ENCODE data around the gene B4GALT3. TPM values are rescaled to one million over a fixed set of nuclear protein-coding genes. Genes with fewer than 3 reads are reported as not detected.

Gene B4GALT3
- total and polyA plus RNA-seq, 9 of the 15 experiments (the other 6 are each of a cell fraction or from before 2014, with no cell fraction given): 31.2 to 103 (median 46.1) TPM

- Histone ChIP-seq H3K4me1 (replicated peaks in 1 of 2; ENCODE audit: control insufficient read depth in 2 of 2, insufficient read depth in 2 of 2, low read length in 2 of 2) (peaks cover 13 to 37% of the 10 kb centered on the region in 2 experiments; a peak in 4 of 5 replicates), H3K79me2 (ENCODE audit: control insufficient read depth, insufficient read depth, low read length) (peaks cover 32% of the 10 kb centered on the region), H3K9me3 (replicated peaks; ENCODE audit: control insufficient read depth, insufficient read depth, low read depth, low read length) (no peaks in the 10 kb centered on the region), H3K4me2 (ENCODE audit: insufficient read depth, low read length) (no peak overlapping the region), H3K27me3 (ENCODE audit: control insufficient read depth in 2 of 2, insufficient read depth in 2 of 2, low read length in 2 of 2) (no peaks in the 10 kb centered on the region), H2AFZ (ENCODE audit: low read depth, low read length) (no peak overlapping the region), H3K4me3 (no peak overlapping the region), H3K9me1 (ENCODE audit: control insufficient read depth, insufficient read depth, low read length) (no peaks in the 10 kb centered on the region), H3K36me3 (ENCODE audit: control insufficient read depth, insufficient read depth, low read length) (peaks cover 80% of the 10 kb centered on the region), H3K27ac (ENCODE audit: extremely low read depth, low read depth, low read length) (no peak overlapping the region), H4K20me1 (replicated peaks; ENCODE audit: control insufficient read depth, insufficient read depth, low read length) (no peaks in the 10 kb centered on the region), H3K9ac (ENCODE audit: insufficient read depth in 1 of 2, low read depth in 2 of 2, low read length in 2 of 2) (no peak overlapping the region; a peak in 1 of 4 replicates)
- ChIA-PET POLR2A (interaction anchor here (0.7 to 1.1 kb wide), 2 partner anchors 38 to 53 kb away, joined by 3 to 4 read pairs; partner anchors contain the start of gene TOMM40L), CTCF (ENCODE audit: low intra/inter-chr PET ratio) (no interaction called here)
- FAIRE-seq (no peak), ATAC-seq (no peak), DNase-seq (ENCODE audit: extremely low read depth in 1 of 4, low spot score in 3 of 4) (no peak)
- WGBS (ENCODE audit: insufficient coverage, low coverage, missing lambda C conversion rate): 79% methylated on average over 3 of the region's 4 CpGs
- in situ Hi-C loops (cut with MboI) (no loop called here), intact Hi-C loops (cut with micrococcal nuclease) (loop anchor here (10.0 kb wide), 1 partner anchor 338 kb away; no protein-coding TSS in a partner anchor)
- TF ChIP-seq ZNF778 (CRISPR knock-in tag; IDR thresholded peaks at IDR 0.05) (no peak), ZKSCAN8 (CRISPR knock-in tag; IDR thresholded peaks at IDR 0.05) (no peak), NFIC (IDR thresholded peaks at IDR 0.05) (peak; percentile 98), SMAD1 (IDR thresholded peaks at IDR 0.05; ENCODE audit: low read depth, low read length, partially characterized antibody) (peak; percentile 57), NFIX (CRISPR knock-in tag; IDR thresholded peaks at IDR 0.05; ENCODE audit: low read depth) (peak; percentile 79)
- BruUV-seq (replicated peaks): no TSS peak
Measured at GRCh38 chr1:161172776-161173376, 4.4 kb downstream of the B4GALT3 start.

- no peak overlapping the region for H3K9ac ChIP-seq (ENCODE audit: insufficient read depth in 1 of 2, low read depth in 2 of 2, low read length in 2 of 2)
- no peak overlapping the region for H3K4me3 ChIP-seq
- 100% methylated on average over 1 of the region's 1 CpG for WGBS (ENCODE audit: insufficient coverage, low coverage, missing lambda C conversion rate)
- H3K79me2 ChIP-seq (ENCODE audit: control insufficient read depth, insufficient read depth, low read length): peaks cover 37% of the 10 kb centered on the region
- H3K36me3 ChIP-seq (ENCODE audit: control insufficient read depth, insufficient read depth, low read length): peaks cover 83% of the 10 kb centered on the region
- in situ Hi-C loops (cut with MboI) (no loop called here), intact Hi-C loops (cut with micrococcal nuclease) (loop anchor here (10.0 kb wide), 1 partner anchor 338 kb away; no protein-coding TSS in a partner anchor)
- FAIRE-seq (no peak), ATAC-seq (no peak), DNase-seq (ENCODE audit: extremely low read depth in 1 of 4, low spot score in 3 of 4) (no peak)
- H3K4me1 ChIP-seq (replicated peaks in 1 of 2; ENCODE audit: control insufficient read depth in 2 of 2, insufficient read depth in 2 of 2, low read length in 2 of 2): peaks cover 13 to 39% of the 10 kb centered on the region in 2 experiments; a peak in 4 of 5 replicates
- ChIA-PET CTCF (ENCODE audit: low intra/inter-chr PET ratio) (no interaction called here), POLR2A (interaction anchor here (1.1 to 3.0 kb wide), 2 partner anchors 15 to 53 kb away, joined by 3 to 10 read pairs; partner anchors contain the start of gene TOMM40L)
- no peak overlapping the region for H3K4me2 ChIP-seq (ENCODE audit: insufficient read depth, low read length)
- no peaks in the 10 kb centered on the region for H3K9me3 ChIP-seq (replicated peaks; ENCODE audit: control insufficient read depth, insufficient read depth, low read depth, low read length)
- H2AFZ ChIP-seq (ENCODE audit: low read depth, low read length): no peak overlapping the region
- H3K27me3 ChIP-seq (ENCODE audit: control insufficient read depth in 2 of 2, insufficient read depth in 2 of 2, low read length in 2 of 2): no peaks in the 10 kb centered on the region
- H3K27ac ChIP-seq (ENCODE audit: extremely low read depth, low read depth, low read length): no peak overlapping the region
- no TSS peak for BruUV-seq (replicated peaks)
- no peaks in the 10 kb centered on the region for H4K20me1 ChIP-seq (replicated peaks; ENCODE audit: control insufficient read depth, insufficient read depth, low read length)
- no peaks in the 10 kb centered on the region for H3K9me1 ChIP-seq (ENCODE audit: control insufficient read depth, insufficient read depth, low read length)
- TF ChIP-seq SREBF2 (CRISPR knock-in tag; IDR thresholded peaks at IDR 0.05) (no peak), ZNF589 (CRISPR knock-in tag; IDR thresholded peaks at IDR 0.05; ENCODE audit: low read depth) (no peak), ZNF695 (CRISPR knock-in tag; IDR thresholded peaks at IDR 0.05) (no peak), STAG1 (CRISPR knock-in tag; IDR thresholded peaks at IDR 0.05; ENCODE audit: borderline replicate concordance) (no peak), BRCA1 (IDR thresholded peaks at IDR 0.05) (no peak), BRCA1 (CRISPR knock-in tag; IDR thresholded peaks at IDR 0.05) (no peak), ZNF212 (CRISPR knock-in tag; IDR thresholded peaks at IDR 0.05) (no peak), HES1 (IDR thresholded peaks at IDR 0.05; ENCODE audit: low read depth) (no peak), HDAC1 (IDR thresholded peaks at IDR 0.05) (no peak), SNAPC5 (CRISPR knock-in tag; IDR thresholded peaks at IDR 0.05) (no peak)
Measured at GRCh38 chr1:161172349-161172748, 5.0 kb downstream of the B4GALT3 start.

Data from K562 (cell line).